Hematopoietic multipotent progenitor cell treated with erythropoietin and hydrocortisone succinate and interleukin-3 and kit ligand, for 8 days (in vitro differentiated cells): ENCODE results near the gene QTRT2.
A peak's percentile ranks its signal among the peaks of the same experiment; 100 is the strongest.

ENCODE experiments used
- DNase-seq: peaks from one replicate; pipeline ENCODE4 v3.0.0-alpha.2; 2015

The QTRT2 gene

DNA sequence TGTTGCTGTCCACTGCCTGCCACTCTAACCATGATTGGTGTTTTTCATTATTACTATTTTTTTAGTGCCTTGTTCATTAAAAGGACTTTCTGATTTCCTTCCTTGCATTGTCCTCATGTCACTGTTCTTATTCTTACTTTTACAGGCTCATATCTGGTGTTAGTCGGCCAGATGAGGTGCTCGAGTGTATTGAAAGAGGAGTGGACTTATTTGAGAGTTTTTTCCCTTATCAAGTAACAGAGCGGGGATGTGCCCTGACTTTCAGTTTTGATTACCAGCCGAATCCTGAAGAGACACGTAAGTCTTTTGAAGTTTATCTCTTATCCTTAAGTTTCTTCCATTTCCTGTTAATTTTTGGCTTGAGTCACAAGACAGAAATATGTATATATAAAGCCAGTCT, 23.2 kb downstream of the QTRT2 start:
- DNase-seq: peak; percentile 44

- DNase-seq: no peak
Observed at GRCh38 chr3:114080201-114080600, 23.7 kb downstream of the QTRT2 start.

GRCh38 chr3:114081037-114081436, 24.5 kb downstream of the QTRT2 start:
- no peak for DNase-seq

DNA sequence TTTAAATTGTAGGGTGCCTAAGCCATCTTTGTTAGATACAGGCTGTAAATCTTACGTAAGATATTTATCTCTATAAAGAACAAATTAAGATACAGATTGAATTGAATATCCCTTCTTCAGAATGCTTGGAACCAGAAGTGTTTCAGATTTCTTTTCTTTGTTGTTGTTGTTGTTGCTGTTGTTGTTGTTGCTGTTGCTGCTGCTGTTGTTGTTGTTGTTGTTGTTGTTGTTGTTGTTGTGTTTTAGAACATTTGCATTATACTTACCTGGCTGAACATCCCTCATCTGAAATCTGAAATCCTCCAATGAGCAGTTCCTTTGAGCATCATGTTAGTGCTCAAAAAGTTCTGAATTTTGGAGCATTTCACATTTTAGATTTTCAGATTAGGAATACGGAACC, 26.6 kb downstream of the QTRT2 start:
- no peak for DNase-seq

DNA sequence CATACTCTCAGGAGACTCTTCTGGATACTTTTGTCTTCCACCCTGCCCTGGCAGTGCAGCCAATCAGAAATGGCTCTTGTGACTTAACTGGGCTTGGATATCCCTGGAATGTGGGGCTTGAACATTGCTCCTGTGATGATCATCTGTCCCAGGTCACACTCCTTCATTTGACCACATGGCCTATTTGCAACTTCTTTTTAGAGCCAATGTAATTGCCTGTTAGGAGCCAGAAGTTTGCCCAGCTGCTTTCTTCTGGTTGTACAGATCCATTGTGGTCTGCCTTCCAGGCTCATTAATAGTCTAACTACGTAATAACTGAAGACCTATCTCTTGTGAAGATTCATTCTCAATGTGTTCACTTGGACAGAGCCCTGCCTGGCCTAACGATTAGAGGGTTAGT, 29.8 kb downstream of the QTRT2 start:
- no peak for DNase-seq

- DNase-seq: no peak
Observed at GRCh38 chr3:114089675-114090074, 33.1 kb downstream of the QTRT2 start.

GRCh38 chr3:114092151-114093015, 35.8 kb downstream of the QTRT2 start:
- DNase-seq: no peak

GRCh38 chr3:114093016-114093380, 36.5 kb downstream of the QTRT2 start:
- DNase-seq: no peak

GRCh38 chr3:114093596-114093995, 37.1 kb downstream of the QTRT2 start:
- DNase-seq: no peak

GRCh38 chr3:114095796-114096195, 39.3 kb downstream of the QTRT2 start:
- no peak for DNase-seq

GRCh38 chr3:114101101-114101500, 44.6 kb downstream of the QTRT2 start:
- no peak for DNase-seq

DNA sequence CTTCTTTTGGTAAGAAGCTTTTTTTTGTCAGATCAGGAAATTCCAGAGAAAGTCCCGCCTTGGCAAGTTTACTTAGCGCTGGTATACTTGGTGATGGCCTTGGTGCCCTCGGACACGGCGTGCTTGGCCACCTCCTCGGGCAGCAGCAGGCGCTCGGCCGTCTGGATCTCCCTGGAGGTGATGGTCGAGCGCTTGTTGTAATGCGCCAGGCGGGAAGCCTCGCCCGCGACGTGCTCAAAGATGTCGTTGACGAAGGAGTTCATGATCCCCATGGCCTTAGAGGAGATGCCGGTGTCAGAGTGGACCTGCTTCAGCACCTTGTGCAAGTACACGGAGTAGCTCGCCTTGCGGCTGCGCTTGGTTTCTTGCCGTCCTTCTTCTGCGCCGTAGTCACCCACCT, 46.6 kb downstream of the QTRT2 start:
- DNase-seq: no peak

GRCh38 chr3:114103858-114104257, 47.3 kb downstream of the QTRT2 start:
- no peak for DNase-seq

DNA sequence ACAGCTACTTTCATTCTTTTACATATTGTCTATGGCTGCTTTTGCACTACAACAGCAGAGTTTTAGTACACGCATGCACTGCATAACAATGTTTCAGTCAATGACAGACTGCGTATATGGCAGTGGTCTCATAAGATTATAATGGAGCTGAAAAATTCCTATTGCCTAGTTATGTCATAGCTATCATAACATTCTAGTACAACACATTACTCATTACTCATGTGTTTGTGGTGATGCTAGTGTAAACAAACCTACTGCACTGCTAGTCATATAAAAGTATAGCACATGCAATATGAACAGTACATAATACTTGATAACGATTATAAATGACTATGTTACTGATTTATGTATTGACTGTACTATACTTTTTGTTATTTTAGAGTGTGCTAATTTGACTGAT, 47.9 kb downstream of the QTRT2 start:
- DNase-seq: no peak

DNA sequence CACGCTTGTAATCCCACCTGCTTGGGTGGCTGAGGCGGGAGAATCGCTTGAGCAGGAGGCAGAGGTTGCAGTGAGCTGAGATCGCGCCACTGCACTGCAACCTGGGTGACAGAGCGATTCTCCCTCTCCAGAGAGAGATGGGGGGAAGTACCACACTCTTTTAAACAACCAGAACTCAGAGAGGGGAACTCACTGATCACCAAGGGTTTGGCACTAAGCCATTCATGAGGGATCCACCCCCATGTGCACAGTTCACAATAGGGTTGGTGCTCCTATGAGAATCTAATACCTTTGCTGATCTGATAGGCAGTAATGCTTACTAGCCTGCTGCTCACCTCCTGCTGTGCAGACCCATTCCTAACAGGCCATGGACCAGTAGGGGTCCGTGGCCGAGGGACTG, 51.6 kb downstream of the QTRT2 start:
- no peak for DNase-seq

- no peak for DNase-seq
Observed at GRCh38 chr3:114110439-114110838, 53.9 kb downstream of the QTRT2 start.

GRCh38 chr3:114111060-114111770, 54.7 kb downstream of the QTRT2 start:
- no peak for DNase-seq

DNA sequence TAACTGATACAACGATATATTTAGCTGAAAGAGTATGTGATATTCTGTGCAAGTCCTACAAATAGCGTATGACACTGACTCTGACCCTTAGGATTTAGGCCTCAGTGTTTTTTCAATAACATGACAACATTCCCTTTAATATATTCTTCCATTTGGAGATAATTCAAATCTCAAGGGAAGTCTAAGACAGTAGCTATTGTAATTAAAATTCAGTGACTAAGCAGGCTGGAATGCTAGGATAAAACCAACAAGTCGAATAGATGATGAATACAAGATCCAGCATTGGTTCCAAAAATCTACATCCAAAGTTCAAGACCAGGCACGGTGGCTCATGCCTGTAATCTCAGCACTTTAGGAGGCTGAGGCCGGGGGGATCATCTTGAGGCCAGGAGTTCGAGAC, 56.2 kb downstream of the QTRT2 start:
- no peak for DNase-seq

GRCh38 chr3:114114719-114115118, 58.2 kb downstream of the QTRT2 start:
- DNase-seq: no peak

DNA sequence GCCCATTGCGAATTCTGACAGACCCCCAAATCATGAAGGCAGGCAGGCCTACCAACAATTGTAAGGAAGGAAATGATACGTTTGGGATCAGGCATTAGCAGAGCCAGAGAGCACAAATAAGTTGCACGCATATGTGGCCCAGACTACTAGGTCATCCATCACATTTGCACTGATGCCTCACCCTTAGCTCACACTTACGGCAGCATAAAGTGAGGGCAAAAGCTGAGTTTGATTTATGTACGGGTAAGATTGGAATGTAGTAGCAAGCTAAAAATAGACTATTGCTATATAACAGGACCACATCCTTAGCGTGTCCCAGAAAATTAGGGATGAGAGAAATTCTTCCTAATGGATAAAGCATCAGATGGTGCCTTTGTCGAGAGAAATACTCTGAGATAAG, 58.6 kb downstream of the QTRT2 start:
- DNase-seq: no peak

GRCh38 chr3:114119776-114120175, 63.2 kb downstream of the QTRT2 start:
- no peak for DNase-seq

- no peak for DNase-seq
Observed at GRCh38 chr3:114120211-114120610, 63.7 kb downstream of the QTRT2 start.

DNA sequence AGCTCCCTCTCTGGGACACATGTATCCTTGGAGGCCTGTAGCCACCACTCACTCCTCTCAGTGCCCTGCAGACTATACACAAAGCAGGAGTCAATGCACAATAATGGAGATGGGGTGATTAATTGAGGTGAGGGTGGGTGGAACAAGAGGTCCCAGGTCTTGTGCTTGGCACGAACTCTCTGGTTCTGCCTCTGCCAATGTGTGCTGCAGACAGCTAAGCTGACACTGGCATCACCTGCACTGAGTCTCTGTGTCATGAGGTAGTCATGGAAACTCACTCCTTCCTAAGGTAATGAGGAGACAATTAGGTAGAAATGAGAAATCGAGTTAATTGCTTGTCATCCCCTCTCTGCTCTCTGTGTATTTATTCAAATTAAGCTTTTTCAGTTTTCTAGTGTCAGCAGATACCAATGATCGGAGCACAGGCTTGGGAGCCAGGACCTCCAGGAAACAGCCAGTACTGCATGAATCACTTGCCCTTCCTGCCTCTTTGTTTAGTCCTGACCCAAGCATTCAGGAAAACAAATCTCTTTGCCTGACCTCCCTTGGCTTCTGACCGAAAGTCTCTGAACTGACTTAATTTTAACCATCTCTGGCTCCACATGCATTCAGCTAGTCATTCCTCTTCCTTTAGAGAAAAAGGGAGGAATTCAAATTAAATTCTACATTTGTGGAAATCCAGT, 65.6 kb downstream of the QTRT2 start:
- no peak for DNase-seq

GRCh38 chr3:114126461-114126860, 69.9 kb downstream of the QTRT2 start:
- no peak for DNase-seq
